OCI-LY3 (cell line): Measurements from ENCODE around the gene PCDH15.

Experiments used
- H2AFZ ChIP-seq: fragments of 200-600, 300-600 bp; shearing (Covaris generic); 2 replicates; pipeline ENCODE4 v1.6.0; 2014; ENCODE audit warnings: antibody characterized with exemption, low read depth, low read length
- H3K27ac ChIP-seq: fragments of 200-600, 300-600 bp; sonication (generic); 2 replicates; pipeline ENCODE4 v1.5.1; 2014; ENCODE audit warnings: mild to moderate bottlenecking, low read length, moderate library complexity, mixed read lengths
- H3K27me3 ChIP-seq: fragments of 200-600, 300-600 bp; sonication (generic); 2 replicates; pipeline ENCODE4 v1.6.1; 2014; ENCODE audit warnings: low read depth, low read length, mixed read lengths
- H3K36me3 ChIP-seq: fragments of 200-600, 300-600 bp; sonication (generic); replicated peaks from 2 replicates; pipeline ENCODE3; 2014; ENCODE audit warnings: low read depth, low read length, mixed read lengths
- H3K4me1 ChIP-seq: fragments of 300-600, 200-600 bp; sonication (generic); 2 replicates; pipeline ENCODE4 v1.6.1; 2014; ENCODE audit warnings: low read length, mixed read lengths
- H3K4me2 ChIP-seq: fragments of 200-600, 300-600 bp; sonication (generic); 2 replicates; pipeline ENCODE4 v1.6.1; 2014; ENCODE audit warnings: low read length, mixed read lengths
- H3K4me3 ChIP-seq: fragments of 300-600, 200-600 bp; sonication (generic); 2 replicates; pipeline ENCODE4 v1.5.1; 2014; ENCODE audit warnings: antibody characterized with exemption, mild to moderate bottlenecking, low read length, moderate library complexity
- H3K79me2 ChIP-seq: fragments of 300-600, 200-600 bp; shearing (Covaris generic); 2 replicates; pipeline ENCODE4 v1.6.1; 2014; ENCODE audit warnings: mild to moderate bottlenecking, low read length, mixed read lengths
- H3K9ac ChIP-seq: fragments of 300-600, 200-600 bp; shearing (Covaris generic); 2 replicates; pipeline ENCODE4 v1.6.0; 2014; ENCODE audit warnings: mild to moderate bottlenecking, low read length, moderate library complexity
- H3K9me3 ChIP-seq: fragments of 200-600, 300-600 bp; shearing (Covaris generic); 2 replicates; pipeline ENCODE4 v1.6.1; 2014; ENCODE audit warnings: low read length, mixed read lengths; ENCODE audit not compliant: insufficient read depth
- H4K20me1 ChIP-seq: fragments of 200-600, 300-600 bp; sonication (generic); 2 replicates; pipeline ENCODE4 v1.6.1; 2016; ENCODE audit warnings: low read length, mixed read lengths; ENCODE audit not compliant: insufficient read depth
- CTCF ChIP-seq: fragments of 200-600, 300-600 bp; sonication (generic); IDR thresholded peaks from 2 replicates; pipeline ENCODE4 v1.5.1; 2014; ENCODE audit warnings: antibody characterized with exemption, low read length, low read depth
- EZH2phosphoT487 ChIP-seq: fragments of 200-600 bp; shearing (Covaris generic); IDR thresholded peaks from 2 replicates; pipeline ENCODE4 v1.6.1; 2018; ENCODE audit warnings: antibody characterized with exemption, mixed run types, low read depth

The PCDH15 gene

GRCh38 chr10:53894145-53894544 lies 906.9 kb downstream of the PCDH15 start:
- Histone ChIP-seq H3K4me3 (no peak overlapping the region), H3K9ac (no peak overlapping the region), H3K9me3 (no peaks in the 10 kb centered on the region), H3K4me1 (no peaks in the 10 kb centered on the region), H3K79me2 (no peaks in the 10 kb centered on the region), H3K4me2 (no peak overlapping the region), H4K20me1 (no peaks in the 10 kb centered on the region), H3K27ac (no peak overlapping the region), H2AFZ (no peak overlapping the region), H3K27me3 (no peaks in the 10 kb centered on the region), H3K36me3 (no peaks in the 10 kb centered on the region)
- TF ChIP-seq CTCF (no peak), EZH2phosphoT487 (no peak)

- H3K4me2 ChIP-seq: no peak overlapping the region
- TF ChIP-seq CTCF (no peak), EZH2phosphoT487 (no peak)
- no peak overlapping the region for H2AFZ ChIP-seq
- H3K9me3 ChIP-seq: no peaks in the 10 kb centered on the region
- H3K4me3 ChIP-seq: no peak overlapping the region
- no peaks in the 10 kb centered on the region for H3K36me3 ChIP-seq
- no peaks in the 10 kb centered on the region for H3K27me3 ChIP-seq
- no peak overlapping the region for H3K9ac ChIP-seq
- H3K4me1 ChIP-seq: no peaks in the 10 kb centered on the region
- no peaks in the 10 kb centered on the region for H4K20me1 ChIP-seq
- H3K79me2 ChIP-seq: no peaks in the 10 kb centered on the region
- no peak overlapping the region for H3K27ac ChIP-seq
Measured at GRCh38 chr10:53893061-53893460, 908.0 kb downstream of the PCDH15 start.

GRCh38 chr10:53886325-53887300 lies 914.4 kb downstream of the PCDH15 start:
- TF ChIP-seq EZH2phosphoT487: no peak
- no peak for TF ChIP-seq CTCF
- Histone ChIP-seq H3K9ac (no peak overlapping the region), H3K79me2 (no peaks in the 10 kb centered on the region), H3K4me1 (no peaks in the 10 kb centered on the region), H2AFZ (no peak overlapping the region), H3K4me3 (no peak overlapping the region), H3K36me3 (no peaks in the 10 kb centered on the region), H3K27me3 (no peaks in the 10 kb centered on the region), H3K9me3 (no peaks in the 10 kb centered on the region), H4K20me1 (no peaks in the 10 kb centered on the region), H3K4me2 (no peak overlapping the region), H3K27ac (no peak overlapping the region)

GRCh38 chr10:53864846-53865245 lies 936.2 kb downstream of the PCDH15 start:
- peaks cover 1% of the 10 kb centered on the region; the same call in 1 of the 2 replicates for H3K4me1 ChIP-seq
- H4K20me1 ChIP-seq: no peaks in the 10 kb centered on the region
- H3K79me2 ChIP-seq: no peaks in the 10 kb centered on the region
- H3K36me3 ChIP-seq: no peaks in the 10 kb centered on the region
- H3K9me3 ChIP-seq: no peaks in the 10 kb centered on the region
- H3K27me3 ChIP-seq: no peaks in the 10 kb centered on the region
- TF ChIP-seq EZH2phosphoT487 (no peak), CTCF (no peak)
- H3K4me2 ChIP-seq: no peak overlapping the region
- no peak overlapping the region for H2AFZ ChIP-seq
- H3K9ac ChIP-seq: no peak overlapping the region
- no peak overlapping the region for H3K4me3 ChIP-seq
- H3K27ac ChIP-seq: no peak overlapping the region
